AG10803 (cell line): ENCODE data around the gene TGM2.

ENCODE experiments used
- DNase-seq: peaks from one replicate; pipeline ENCODE4 v3.0.0; 2010; ENCODE audit warnings: low read depth
- H3K4me3 ChIP-seq: 2 replicates; pipeline ENCODE4 v1.5.1; 2011; ENCODE audit warnings: mild to moderate bottlenecking, low read length, control low read depth
- TF ChIP-seq, protein P1 (sequence below): conservative IDR thresholded peaks from 2 replicates; pipeline ENCODE4 v1.5.1; 2011; ENCODE audit warnings: mild to moderate bottlenecking, low read length, control low read depth, inconsistent platforms

Gene TGM2

DNA sequence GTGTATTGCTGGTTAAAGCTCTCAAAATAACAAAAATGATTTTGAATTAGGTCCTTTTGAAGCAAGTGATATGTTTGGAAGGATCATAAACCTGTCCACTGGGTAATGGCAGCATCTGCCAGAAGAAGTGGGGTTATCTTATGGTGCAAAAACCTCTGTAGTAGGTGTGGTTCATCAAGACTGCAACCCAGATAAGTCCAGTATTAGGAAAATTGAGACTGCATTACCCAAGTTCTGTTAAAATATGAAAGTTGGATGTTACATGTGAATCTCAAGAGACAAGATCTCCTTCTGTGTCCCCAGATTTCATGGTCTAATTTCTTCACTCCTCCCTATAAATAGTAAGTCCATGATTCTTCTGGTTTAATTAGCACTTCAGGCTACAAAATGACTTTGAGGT lies 72.2 kb downstream of the TGM2 start:
- TF ChIP-seq, protein P1, sequence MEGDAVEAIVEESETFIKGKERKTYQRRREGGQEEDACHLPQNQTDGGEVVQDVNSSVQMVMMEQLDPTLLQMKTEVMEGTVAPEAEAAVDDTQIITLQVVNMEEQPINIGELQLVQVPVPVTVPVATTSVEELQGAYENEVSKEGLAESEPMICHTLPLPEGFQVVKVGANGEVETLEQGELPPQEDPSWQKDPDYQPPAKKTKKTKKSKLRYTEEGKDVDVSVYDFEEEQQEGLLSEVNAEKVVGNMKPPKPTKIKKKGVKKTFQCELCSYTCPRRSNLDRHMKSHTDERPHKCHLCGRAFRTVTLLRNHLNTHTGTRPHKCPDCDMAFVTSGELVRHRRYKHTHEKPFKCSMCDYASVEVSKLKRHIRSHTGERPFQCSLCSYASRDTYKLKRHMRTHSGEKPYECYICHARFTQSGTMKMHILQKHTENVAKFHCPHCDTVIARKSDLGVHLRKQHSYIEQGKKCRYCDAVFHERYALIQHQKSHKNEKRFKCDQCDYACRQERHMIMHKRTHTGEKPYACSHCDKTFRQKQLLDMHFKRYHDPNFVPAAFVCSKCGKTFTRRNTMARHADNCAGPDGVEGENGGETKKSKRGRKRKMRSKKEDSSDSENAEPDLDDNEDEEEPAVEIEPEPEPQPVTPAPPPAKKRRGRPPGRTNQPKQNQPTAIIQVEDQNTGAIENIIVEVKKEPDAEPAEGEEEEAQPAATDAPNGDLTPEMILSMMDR, result no peak
- H3K4me3 ChIP-seq, result no peak overlapping the region
- DNase-seq, result no peak

DNA sequence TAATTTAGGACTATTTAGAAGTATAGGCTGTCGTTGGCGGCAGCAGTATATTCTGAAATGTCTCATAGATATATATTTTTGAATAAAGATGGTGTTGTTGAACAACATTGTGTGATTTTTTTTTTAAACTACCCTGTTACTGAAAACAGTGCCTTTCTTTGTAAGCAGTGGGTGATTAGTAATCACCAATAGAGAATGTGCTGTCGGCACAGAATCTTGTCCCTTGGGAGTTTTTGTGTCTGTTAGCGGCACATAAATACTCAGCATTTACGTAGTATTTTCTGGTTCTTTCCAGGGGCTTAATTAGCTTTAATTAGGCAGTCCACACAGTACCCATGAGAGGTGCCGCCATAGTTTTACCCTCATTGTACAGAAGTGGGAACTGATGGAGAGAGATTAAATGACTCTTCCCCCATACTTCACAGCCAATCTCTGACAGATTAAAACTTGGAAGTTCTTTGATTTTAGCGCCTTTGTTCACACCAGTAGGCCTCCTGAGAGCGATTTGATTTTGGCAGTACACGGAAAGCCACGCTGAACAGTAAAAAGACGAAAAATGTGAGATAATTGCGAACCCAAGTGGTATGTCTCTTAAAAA lies 72.7 kb downstream of the TGM2 start:
- H3K4me3 ChIP-seq, result no peak overlapping the region
- DNase-seq, result no peak
- TF ChIP-seq, protein P1, result no peak

DNA sequence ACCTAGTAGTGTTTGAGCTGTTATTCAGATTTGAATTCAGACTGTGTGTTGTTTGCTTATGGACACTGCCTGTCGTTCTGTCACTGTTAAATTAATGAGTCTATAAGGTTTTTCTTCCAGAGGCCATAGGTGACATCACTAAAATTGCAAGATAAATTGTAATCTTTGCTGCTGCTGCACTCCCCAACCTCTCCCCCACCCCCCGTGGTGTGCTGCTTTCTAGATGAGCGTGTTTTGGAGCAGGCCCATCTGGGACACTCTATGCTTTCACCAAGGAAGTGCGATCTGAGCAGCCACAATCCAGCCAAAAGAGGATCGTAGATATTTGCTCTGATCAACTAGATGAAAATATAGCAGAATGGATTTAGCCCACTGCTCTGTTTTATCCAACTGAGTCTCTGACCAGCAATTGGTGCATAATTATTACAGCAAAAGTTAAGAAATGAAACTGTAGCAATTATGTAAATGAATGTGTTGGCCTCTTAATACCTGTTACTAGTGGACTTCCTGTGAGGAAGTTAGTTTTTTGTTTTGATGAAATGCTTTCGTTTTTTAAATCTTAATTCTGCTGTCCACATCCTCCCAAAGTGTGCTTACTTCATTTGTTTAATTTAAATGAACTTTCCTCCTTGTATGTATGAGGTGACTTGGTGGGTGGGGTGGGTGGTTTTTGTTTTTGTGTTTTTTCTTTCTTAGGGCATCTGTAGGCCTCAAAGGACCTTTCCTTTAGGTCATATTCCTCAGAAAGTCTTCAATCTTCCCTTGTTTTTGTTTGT lies 73.4 kb downstream of the TGM2 start:
- DNase-seq, result no peak
- TF ChIP-seq, protein P1, result no peak
- H3K4me3 ChIP-seq, result no peak overlapping the region

DNA sequence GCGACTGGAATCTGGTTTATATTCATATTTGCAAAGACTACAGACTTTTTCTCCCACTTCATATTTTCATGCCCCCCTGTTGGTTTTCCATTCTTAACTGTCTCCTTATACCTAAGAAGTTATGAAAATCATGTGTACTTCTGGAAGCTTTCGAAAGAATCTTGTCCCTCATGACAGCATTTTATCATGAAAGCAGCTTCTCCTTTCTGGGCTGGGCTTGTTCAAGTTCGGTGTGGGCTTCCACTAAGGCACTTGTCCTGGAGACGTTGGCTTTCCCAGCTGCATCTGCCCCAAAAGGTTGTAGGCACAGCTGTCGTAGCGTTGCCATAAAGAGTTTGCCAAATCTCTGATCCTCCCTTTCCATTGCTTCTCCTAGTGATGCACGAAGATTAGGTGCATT lies 75.0 kb downstream of the TGM2 start:
- TF ChIP-seq, protein P1, result no peak
- no peak overlapping the region for H3K4me3 ChIP-seq

DNA sequence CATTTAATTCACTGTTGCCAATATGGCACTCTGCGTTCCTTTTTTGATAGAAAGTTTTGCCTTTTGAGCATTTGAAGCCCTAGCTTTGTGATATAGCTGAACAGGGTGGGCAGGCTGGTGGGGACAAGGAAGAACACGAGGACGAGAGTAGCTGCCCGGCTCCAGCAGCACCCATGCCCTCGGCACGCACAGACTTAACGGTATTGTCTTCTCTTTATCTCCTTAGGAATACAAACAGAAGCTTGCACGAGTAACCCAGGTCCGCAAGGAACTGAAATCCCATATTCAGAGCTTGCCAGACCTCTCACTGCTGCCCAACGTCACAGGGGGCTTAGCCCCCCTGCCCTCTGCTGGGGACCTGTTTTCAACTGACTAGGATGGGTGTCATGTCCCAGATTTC lies 75.6 kb downstream of the TGM2 start:
- no peak overlapping the region for H3K4me3 ChIP-seq
- TF ChIP-seq, protein P1, result no peak
- DNase-seq, result no peak

More for the DNA sequence above, 75.0 kb downstream of the TGM2 start:
- no peak for DNase-seq

DNA sequence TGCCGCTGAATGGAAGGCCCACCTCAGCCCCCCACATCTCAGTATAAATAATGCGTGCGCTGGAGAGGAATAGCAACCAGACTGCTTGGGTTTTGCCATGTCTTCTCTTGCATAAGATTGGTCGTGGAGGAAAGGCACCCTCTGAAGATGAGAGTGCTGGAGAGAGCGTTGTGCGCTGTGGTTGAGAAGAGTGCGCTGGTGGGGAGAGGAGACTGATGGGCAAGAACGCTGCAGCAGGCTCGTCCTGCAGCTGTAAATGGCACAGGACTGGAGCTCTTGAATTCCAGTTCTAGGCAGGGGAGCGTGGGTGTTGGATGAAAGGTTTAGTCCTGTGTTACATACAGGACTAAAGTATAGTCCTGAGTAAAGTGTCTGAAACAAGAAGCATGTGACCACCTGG lies 80.0 kb downstream of the TGM2 start:
- H3K4me3 ChIP-seq, result no peak overlapping the region
- no peak for DNase-seq
- TF ChIP-seq, protein P1, result no peak

DNA sequence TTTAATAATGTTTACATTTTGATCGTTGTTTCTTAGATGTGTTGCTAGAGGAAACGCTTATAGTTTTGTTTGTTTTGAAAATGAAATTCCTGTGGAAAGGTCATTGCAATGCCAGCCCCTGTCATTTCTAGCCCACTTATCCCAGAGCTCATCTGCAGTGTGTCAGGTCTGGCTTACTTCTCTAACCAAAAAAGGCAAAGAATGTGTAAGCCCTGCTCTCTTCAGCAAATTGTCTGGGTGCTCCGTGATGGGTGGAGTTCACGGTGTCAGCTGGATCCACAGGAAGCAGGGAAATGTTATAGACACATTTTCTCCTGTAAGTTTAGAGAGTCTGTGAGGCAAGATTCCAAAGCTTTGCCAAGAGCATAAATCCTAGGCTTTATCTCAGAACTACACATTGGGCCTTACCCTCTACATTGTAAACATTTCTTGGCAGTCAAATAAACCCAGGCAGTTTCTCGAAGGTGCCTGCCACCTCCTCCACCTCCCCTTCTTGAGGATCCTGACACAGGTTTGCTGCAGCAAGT lies 80.6 kb downstream of the TGM2 start:
- H3K4me3 ChIP-seq, result no peak overlapping the region
- peak; percentile 77 for DNase-seq
- TF ChIP-seq, protein P1, result no peak
